ENCODE results near the gene IP6K1.
"Not testable (repeated sequence)": the region's sequence is repeated elsewhere in the genome, so short reads cannot be mapped to it uniquely, and the experiment has no call there.

Gene IP6K1

DNA sequence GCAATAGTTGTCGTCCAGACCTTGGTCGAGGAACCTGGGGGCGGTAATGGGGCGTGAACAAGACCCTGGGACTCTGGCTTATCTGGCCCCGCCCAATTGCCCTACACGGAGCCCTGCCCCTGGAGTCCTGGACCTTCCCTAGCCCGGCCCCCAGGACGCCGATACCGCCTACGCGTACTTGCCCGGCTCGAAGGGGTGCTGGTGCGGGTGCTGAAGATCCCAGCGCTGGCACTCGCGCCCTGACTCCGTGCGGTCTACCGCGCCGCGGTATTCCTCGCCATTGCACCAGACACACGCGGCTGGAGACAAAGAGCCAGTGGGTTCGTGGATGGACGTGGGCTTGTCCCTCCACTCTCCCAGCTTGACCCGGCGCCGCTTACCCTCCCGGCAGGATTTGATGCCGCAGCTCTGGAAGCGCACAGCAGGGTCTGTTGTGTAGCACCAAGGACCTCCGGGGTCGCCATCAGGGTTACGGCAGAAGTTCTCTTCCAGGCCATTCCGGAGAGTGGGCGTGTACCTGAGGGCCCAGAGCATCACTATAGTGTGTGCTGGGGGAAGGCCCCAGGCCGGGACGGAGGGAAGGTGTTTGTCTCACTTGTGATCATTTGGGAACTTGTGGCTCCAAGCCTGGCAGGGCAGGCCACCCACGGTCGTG is 99.4 kb downstream of the IP6K1 start:
- DNase-seq: not testable (repeated sequence)

DNA sequence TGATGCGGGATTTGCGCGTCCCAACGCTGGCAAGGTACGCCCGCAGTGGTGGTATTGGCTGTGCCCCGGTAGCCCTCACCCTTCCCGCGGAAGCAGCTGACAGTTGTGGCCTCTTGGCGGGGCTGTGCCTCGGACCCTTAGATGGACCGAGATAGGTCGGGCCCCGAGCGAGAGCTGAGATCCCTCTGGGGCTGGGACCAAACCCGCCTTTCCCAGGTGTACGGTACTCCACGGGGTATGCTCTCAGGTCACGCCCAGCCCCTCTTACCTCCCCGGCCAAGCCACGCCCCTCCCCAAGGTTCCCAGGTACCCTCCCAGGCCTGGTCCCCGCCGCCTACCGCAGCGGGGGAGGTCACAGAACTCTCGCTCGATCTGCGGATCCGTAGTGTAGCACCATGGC is 100.0 kb downstream of the IP6K1 start:
- not testable (repeated sequence) for DNase-seq

DNA sequence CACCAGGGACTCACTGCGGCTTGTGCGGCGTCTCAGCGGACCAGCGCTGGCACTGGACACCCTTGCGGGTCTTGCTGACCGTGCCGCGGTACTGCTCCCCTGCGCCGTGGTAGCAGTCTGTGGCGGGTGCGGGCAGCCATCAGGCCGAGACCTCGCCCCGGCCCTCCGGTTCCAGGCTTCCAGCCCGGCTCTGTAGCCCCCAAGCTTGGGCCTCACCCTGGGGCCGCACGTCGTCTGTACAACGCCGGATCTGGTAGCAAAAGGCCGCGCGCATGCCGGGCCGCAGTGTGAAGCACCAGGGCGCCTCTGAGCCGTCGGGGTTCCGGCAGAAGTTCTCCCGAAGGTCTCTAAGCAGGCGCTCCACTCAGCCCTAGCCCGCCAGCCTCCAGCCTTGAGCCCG is 100.5 kb downstream of the IP6K1 start:
- DNase-seq: not testable (repeated sequence)

DNA sequence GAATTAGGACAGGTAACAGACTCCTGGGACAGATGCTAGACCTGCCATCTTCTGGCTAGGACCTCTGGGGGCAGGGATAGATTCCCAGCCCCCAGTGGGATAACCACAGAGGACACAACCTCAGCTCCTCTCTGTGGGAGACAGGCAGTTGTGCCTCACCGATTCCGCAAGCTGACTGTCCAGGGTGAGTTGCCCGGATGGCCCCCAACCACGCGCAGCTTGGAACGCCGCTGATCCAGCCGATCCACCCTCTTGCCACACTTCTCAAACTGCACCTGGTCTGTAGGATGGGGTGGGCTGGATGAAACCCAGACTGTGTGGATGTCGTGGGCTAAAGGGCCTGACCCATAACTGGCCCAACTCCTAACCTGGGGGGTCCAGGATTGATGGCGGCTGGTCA is 101.2 kb downstream of the IP6K1 start:
- DNase-seq: not testable (repeated sequence)

DNA sequence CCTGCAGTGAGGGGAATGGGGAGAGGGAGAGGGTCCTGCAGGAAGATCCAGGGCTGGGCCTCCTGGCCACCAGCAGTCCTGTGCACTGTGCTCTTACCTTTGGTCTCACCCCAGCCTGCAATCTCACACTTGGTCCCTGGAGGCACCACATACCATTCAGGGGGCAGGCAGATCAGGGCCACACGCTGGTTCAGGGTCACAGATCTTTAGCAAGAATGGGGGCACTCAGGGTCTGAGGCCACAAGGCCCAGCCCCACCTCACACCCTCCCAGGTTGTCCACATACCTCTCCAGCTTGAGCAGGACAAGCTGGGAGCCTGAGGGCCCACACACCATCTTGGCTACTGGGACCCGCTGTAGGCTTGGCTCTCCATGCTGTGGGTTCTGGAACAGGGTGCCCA is 101.9 kb downstream of the IP6K1 start:
- not testable (repeated sequence) for DNase-seq

DNA sequence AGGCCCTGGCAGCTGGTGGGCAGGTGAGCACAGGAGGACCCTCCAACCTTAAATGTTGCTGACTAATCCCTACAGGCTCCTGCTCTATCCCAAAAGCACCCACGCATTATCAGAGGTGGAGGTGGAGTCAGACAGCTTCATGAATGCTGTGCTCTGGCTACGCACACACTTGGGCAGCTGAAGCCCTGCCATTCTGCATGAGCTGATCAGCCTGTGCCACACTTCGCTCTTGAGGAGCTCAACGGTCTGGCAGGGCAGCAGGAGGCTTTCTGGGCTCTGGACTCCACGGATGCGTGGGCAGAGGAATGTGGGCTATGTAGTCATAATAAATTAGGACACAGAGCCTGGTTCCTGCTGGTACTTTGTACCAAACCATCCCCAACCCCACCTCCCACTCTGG is 103.2 kb downstream of the IP6K1 start:
- DNase-seq: no peak

DNA sequence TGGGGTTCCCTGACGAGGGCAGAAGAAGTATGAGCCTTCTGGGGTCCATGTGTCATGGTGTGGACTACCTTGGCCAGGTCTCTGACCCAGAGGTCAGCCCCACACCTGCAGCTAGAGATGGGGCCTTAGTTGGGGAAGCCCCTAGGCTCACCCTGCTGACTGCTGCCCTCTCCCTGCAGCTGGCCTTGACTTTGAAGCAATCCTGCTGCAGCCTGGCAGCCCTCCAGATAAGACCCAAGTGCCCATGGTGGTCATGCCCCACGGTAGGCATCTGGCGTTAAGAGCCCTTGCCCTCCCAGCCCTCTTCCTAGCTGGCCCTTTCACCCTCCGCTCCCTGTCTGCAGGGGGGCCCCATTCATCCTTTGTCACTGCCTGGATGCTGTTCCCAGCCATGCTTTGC is 104.8 kb downstream of the IP6K1 start:
- no peak for DNase-seq

DNA sequence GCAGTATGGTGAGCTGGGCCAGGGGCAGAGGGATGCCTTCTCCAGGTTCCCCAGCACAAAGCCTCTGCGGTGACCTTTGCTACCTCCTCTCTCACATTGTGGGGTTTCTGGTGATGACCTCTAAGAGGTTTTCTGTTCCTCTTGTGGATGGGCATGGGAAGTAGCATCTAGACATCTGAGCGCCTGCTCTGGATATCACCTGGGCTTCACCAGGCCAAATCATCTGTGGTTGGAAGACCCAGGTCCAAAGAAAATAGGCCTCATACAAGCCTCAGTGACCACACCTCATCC is 105.2 kb downstream of the IP6K1 start:
- DNase-seq: no peak

DNA sequence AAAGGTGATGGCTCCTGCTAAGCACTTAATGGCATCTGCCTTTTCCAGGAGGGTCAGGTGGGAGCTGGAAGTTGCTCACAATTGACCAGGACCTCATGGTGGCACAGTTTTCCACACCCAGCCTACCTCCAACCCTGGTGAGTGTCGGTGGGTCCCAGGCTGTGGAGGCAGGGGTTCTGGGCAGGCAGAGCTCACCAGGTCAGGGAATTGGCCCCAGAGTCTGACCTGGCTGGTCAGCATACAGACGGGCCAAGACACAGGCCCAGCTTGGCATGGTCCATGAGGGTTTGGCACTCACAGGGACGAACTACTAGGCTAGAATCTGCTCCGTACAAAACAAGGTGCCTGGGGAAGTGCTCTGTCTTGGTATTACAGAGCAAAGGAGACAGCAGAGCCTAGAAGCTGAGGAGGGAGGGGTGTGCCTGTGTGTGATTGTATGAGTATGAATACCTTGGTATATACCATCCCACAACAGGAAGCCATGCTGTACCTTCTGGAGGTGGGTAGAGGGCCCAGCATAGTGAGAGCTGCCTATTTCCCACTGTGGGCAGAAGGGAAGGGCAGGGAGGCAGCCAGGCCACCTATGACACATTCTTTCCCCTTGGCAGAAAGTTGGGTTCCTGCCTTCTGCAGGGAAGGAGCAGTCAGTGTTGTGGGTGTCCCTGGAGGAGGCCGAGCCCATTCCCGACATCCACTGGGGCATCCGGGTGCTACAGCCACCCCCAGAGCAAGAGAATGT is 105.7 kb downstream of the IP6K1 start:
- DNase-seq: no peak

DNA sequence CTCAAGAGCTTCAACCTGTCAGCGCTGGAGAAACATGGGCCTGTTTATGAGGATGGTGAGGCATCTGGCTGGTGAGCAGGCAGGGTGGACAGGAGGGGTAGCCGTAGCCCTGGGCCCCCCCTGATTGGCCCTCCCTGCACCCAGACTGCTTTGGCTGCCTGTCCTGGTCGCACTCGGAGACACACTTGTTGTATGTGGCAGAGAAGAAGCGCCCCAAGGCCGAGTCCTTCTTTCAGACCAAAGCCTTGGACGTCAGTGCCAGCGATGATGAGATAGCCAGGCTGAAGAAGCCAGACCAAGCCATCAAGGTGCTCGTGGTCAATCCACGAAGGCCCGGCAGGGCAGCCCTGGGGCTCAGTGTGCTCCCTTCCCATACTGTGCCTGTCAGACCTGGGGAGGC is 110.4 kb downstream of the IP6K1 start:
- no peak for DNase-seq

DNA sequence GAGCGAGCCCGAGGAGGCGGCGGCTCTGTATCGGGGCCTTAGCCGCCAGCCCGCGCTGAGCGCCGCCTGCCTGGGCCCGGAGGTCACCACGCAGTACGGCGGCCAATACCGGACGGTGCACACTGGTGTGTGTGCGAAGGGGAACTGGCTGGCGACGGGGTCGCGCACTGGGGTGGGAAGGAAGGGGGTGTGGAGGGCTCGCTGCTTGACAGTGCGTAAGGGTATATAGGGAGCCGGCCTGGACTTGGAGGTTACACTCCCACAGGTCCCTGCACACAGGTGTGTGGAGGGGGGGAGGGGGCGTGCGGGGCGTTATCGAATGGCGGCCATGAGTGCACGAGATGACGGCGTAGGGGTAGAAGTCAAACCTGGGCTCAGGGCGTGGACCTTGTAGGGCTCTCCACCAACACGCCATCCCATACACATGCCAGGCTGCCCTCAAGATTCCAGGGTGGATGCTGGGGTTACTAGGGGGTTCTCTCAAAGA is 111.8 kb downstream of the IP6K1 start:
- no peak for DNase-seq
